H1 (cell line): ENCODE data around the gene ANO2. TPM values are rescaled to one million over a fixed set of nuclear protein-coding genes. Genes with fewer than 3 reads are reported as not detected.

Source experiments
- CTCF ChIA-PET: fragments of 300-600 bp; sonication (Branson Sonifier 250); formaldehyde crosslinking; loops from one replicate; lab custom pipeline; 2021; ENCODE audit not compliant: partially characterized antibody; lab: Charles Lee
- POLR2A ChIA-PET: fragments of 300-600 bp; sonication (Branson Sonifier 250); formaldehyde crosslinking; loops from one replicate; lab custom pipeline; 2021; ENCODE audit warnings: inconsistent platforms; ENCODE audit not compliant: partially characterized antibody; lab: Charles Lee
- DNase-seq, 2 experiments: peaks; one replicate each; pipeline versions ENCODE4 v3.0.0 to v3.0.0-alpha.2; 2010 to 2022; ENCODE audit warnings: low spot score in 2 of 2, low read depth in 1 of 2, mixed read lengths in 1 of 2
- FAIRE-seq: peaks from 2 replicates; lab custom pipeline; 2011; peaks lifted over from hg19 to GRCh38; lab: Jason Lieb, UNC
- H2AFZ ChIP-seq: 2 replicates; pipeline ENCODE4 v1.8.1; 2012; ENCODE audit warnings: low read length, inconsistent platforms
- H2AK5ac ChIP-seq: 2 replicates; pipeline ENCODE4 v1.6.1; 2013; ENCODE audit warnings: low read depth, low read length
- H2BK120ac ChIP-seq: replicated peaks from 2 replicates; pipeline ENCODE3; 2013; ENCODE audit warnings: low read depth, low read length, inconsistent platforms
- H2BK12ac ChIP-seq: 2 replicates; pipeline ENCODE4 v1.6.1; 2013; ENCODE audit warnings: low read depth, low read length
- H2BK15ac ChIP-seq: 2 replicates; pipeline ENCODE4 v1.6.1; 2013; ENCODE audit warnings: low read length
- H2BK20ac ChIP-seq: 2 replicates; pipeline ENCODE4 v1.6.1; 2013; ENCODE audit warnings: low read length
- H2BK5ac ChIP-seq: 2 replicates; pipeline ENCODE4 v1.6.1; 2013; ENCODE audit warnings: low read depth, low read length
- H3K14ac ChIP-seq: 2 replicates; pipeline ENCODE4 v1.6.1; 2013; ENCODE audit warnings: inconsistent platforms; ENCODE audit not compliant: insufficient read length
- H3K18ac ChIP-seq: 2 replicates; pipeline ENCODE4 v1.6.1; 2013; ENCODE audit warnings: low read length; ENCODE audit errors: extremely low read depth
- H3K23ac ChIP-seq: 2 replicates; pipeline ENCODE4 v1.6.1; 2013; ENCODE audit warnings: inconsistent platforms; ENCODE audit not compliant: insufficient read length
- H3K23me2 ChIP-seq: 2 replicates; pipeline ENCODE4 v1.6.1; 2013; ENCODE audit warnings: low read depth, low read length
- H3K27ac ChIP-seq: 2 replicates; pipeline ENCODE4 v1.6.1; 2011; ENCODE audit warnings: low read depth, low read length, inconsistent platforms
- H3K27me3 ChIP-seq, 4 experiments: replicated peaks in 1 of 4; 1 replicate in 1 of 4; 2 replicates in 3 of 4; pipeline versions ENCODE4 v1.6.1 to v1.8.1; 2011 to 2013; ENCODE audit warnings: low read length in 3 of 4, mild to moderate bottlenecking in 3 of 4, inconsistent platforms in 2 of 4, mixed read lengths in 2 of 4, moderate library complexity in 1 of 4; ENCODE audit not compliant: control insufficient read depth in 3 of 4, insufficient read depth in 3 of 4; ENCODE audit errors: extremely low read depth in 1 of 4
- H3K36me3 ChIP-seq, 4 experiments: 2 replicates each; pipeline versions ENCODE4 v1.6.1 to v1.8.1; 2011 to 2013; ENCODE audit warnings: mild to moderate bottlenecking in 4 of 4, low read length in 3 of 4, moderate library complexity in 2 of 4, control low read depth in 1 of 4, inconsistent platforms in 1 of 4; ENCODE audit not compliant: insufficient read depth in 4 of 4, control insufficient read depth in 2 of 4
- H3K4ac ChIP-seq: replicated peaks from 2 replicates; pipeline ENCODE3; 2013; ENCODE audit warnings: low read length, low read depth, mixed read lengths, inconsistent platforms; ENCODE audit not compliant: insufficient read length
- H3K4me1 ChIP-seq, 4 experiments: replicated peaks in 1 of 4; 1 replicate in 1 of 4; 2 replicates in 3 of 4; pipeline versions ENCODE4 v1.6.1 to v1.8.1; 2011 to 2013; ENCODE audit warnings: low read length in 3 of 4, inconsistent platforms in 2 of 4, mixed read lengths in 1 of 4; ENCODE audit not compliant: insufficient read depth in 4 of 4, control insufficient read depth in 3 of 4
- H3K4me2 ChIP-seq, 2 experiments: 2 replicates each; pipeline versions ENCODE4 v1.6.1 to v1.8.1; 2011 to 2013; ENCODE audit warnings: low read depth in 2 of 2, low read length in 2 of 2, control low read depth in 1 of 2, inconsistent platforms in 1 of 2, mild to moderate bottlenecking in 1 of 2; ENCODE audit not compliant: insufficient read depth in 1 of 2
- H3K4me3 ChIP-seq, 4 experiments: fragments of 200-600, 300-600 bp in 1 of 4; sonication (generic), shearing (Covaris generic), sonication (Bioruptor Twin) in 1 of 4; 2 replicates each; pipeline versions ENCODE4 v1.5.1 to v1.8.1; 2011 to 2016; ENCODE audit warnings: low read length in 4 of 4, low read depth in 3 of 4, control low read depth in 2 of 4, inconsistent platforms in 2 of 4, mild to moderate bottlenecking in 2 of 4, mixed read lengths in 1 of 4, moderate library complexity in 1 of 4; ENCODE audit not compliant: insufficient read depth in 2 of 4; ENCODE audit errors: extremely low read depth in 1 of 4
- H3K56ac ChIP-seq: replicated peaks from 2 replicates; pipeline ENCODE3; 2013; ENCODE audit warnings: low read depth, mild to moderate bottlenecking, mixed read lengths, low read length, inconsistent platforms; ENCODE audit not compliant: insufficient read length
- H3K79me1 ChIP-seq: 2 replicates; pipeline ENCODE4 v1.6.1; 2013; ENCODE audit warnings: low read depth, low read length, control low read depth
- H3K79me2 ChIP-seq, 2 experiments: 2 replicates each; pipeline versions ENCODE4 v1.6.1 to v1.8.1; 2012 to 2013; ENCODE audit warnings: low read length in 2 of 2, mild to moderate bottlenecking in 2 of 2, inconsistent platforms in 1 of 2; ENCODE audit not compliant: insufficient read depth in 2 of 2, control insufficient read depth in 1 of 2
- H3K9ac ChIP-seq, 4 experiments: replicated peaks in 1 of 4; 1 replicate in 1 of 4; 2 replicates in 3 of 4; pipeline versions ENCODE4 v1.6.1 to v1.8.1; 2011 to 2013; ENCODE audit warnings: low read depth in 3 of 4, low read length in 3 of 4, control low read depth in 2 of 4, mild to moderate bottlenecking in 2 of 4, moderate library complexity in 2 of 4, inconsistent platforms in 1 of 4; ENCODE audit errors: extremely low read depth in 1 of 4
- H3K9me3 ChIP-seq, 2 experiments: 2 replicates each; pipeline versions ENCODE4 v1.6.1 to v1.8.1; 2012 to 2013; ENCODE audit warnings: mild to moderate bottlenecking in 2 of 2, moderate library complexity in 2 of 2, control low read depth in 1 of 2, inconsistent platforms in 1 of 2, low read depth in 1 of 2, low read length in 1 of 2, mixed read lengths in 1 of 2; ENCODE audit not compliant: insufficient read depth in 2 of 2
- H4K20me1 ChIP-seq, 2 experiments: replicated peaks in 1 of 2; 2 replicates each; pipeline versions ENCODE3 to v1.8.1; 2011 to 2013; ENCODE audit warnings: inconsistent platforms in 2 of 2, low read length in 2 of 2, mild to moderate bottlenecking in 1 of 2; ENCODE audit not compliant: insufficient read depth in 2 of 2, control insufficient read depth in 1 of 2
- H4K5ac ChIP-seq: 2 replicates; pipeline ENCODE4 v1.6.1; 2013; ENCODE audit warnings: low read length, low read depth, mixed read lengths, inconsistent platforms; ENCODE audit not compliant: insufficient read length
- H4K8ac ChIP-seq: 2 replicates; pipeline ENCODE4 v1.8.0; 2013; ENCODE audit warnings: mild to moderate bottlenecking, moderate library complexity, low read length, inconsistent platforms; ENCODE audit not compliant: insufficient read depth; ENCODE audit errors: extremely low read depth
- H4K91ac ChIP-seq: replicated peaks from 2 replicates; pipeline ENCODE3; 2013; ENCODE audit warnings: low read length, mixed read lengths, inconsistent platforms; ENCODE audit not compliant: insufficient read length
- ASH2L ChIP-seq: fragments of 200-600, 300-600 bp; sonication (generic); IDR thresholded peaks from one replicate; pipeline ENCODE4 v1.7.1; 2017; ENCODE audit warnings: low read length
- CTBP2 ChIP-seq: IDR thresholded peaks from 2 replicates; pipeline ENCODE4 v1.7.0; 2011; ENCODE audit warnings: borderline replicate concordance, mild to moderate bottlenecking, moderate library complexity, mixed read lengths, low read length; ENCODE audit not compliant: insufficient read depth, insufficient read length
- CTCF ChIP-seq, 3 experiments: IDR thresholded peaks; 1 replicate in 2 of 3; 2 replicates in 1 of 3; pipeline versions ENCODE4 v1.5.1 to v1.6.1; 2011; ENCODE audit warnings: low read length in 3 of 3, mild to moderate bottlenecking in 3 of 3, inconsistent platforms in 2 of 3, low read depth in 1 of 3, moderate library complexity in 1 of 3; ENCODE audit not compliant: insufficient read depth in 1 of 3; ENCODE audit errors: control extremely low read depth in 1 of 3
- KDM1A ChIP-seq: fragments of 200-600, 300-600 bp; sonication (generic); IDR thresholded peaks from 2 replicates; pipeline ENCODE4 v1.7.1; 2016; ENCODE audit warnings: mild to moderate bottlenecking, low read length, borderline replicate concordance
- NANOG ChIP-seq: IDR thresholded peaks from 2 replicates; pipeline ENCODE4 v1.6.1; 2011; ENCODE audit warnings: low read length, low read depth, mild to moderate bottlenecking, inconsistent platforms; ENCODE audit not compliant: insufficient read depth, poor library complexity, severe bottlenecking
- PHF8 ChIP-seq: fragments of 200-600 bp; sonication (generic); conservative IDR thresholded peaks from 2 replicates; pipeline ENCODE4 v1.7.1; 2012; ENCODE audit warnings: low read depth, mild to moderate bottlenecking, inconsistent platforms, low read length, moderate library complexity
- SUZ12 ChIP-seq: fragments of 200-600 bp; sonication (generic); IDR thresholded peaks from 2 replicates; pipeline ENCODE4 v1.6.1; 2012; ENCODE audit warnings: mild to moderate bottlenecking, inconsistent platforms, low read length, moderate library complexity, mixed read lengths
- TCF12 ChIP-seq: IDR thresholded peaks from 2 replicates; pipeline ENCODE4 v1.6.1; 2011; ENCODE audit warnings: low read depth, mild to moderate bottlenecking, low read length
- WGBS, 2 experiments: shearing (Covaris generic) in 1 of 2; methylation state at CpG; one replicate each; pipeline versions ENCODE4 v1.1.6 to v1.1.7; 2013 to 2015; ENCODE audit warnings: low lambda C conversion rate in 2 of 2, mixed read lengths in 2 of 2, inconsistent platforms in 1 of 2, low coverage in 1 of 2, missing lambda C conversion rate in 1 of 2; ENCODE audit not compliant: insufficient replicate concordance in 2 of 2, insufficient coverage in 1 of 2, insufficient read length in 1 of 2; ENCODE audit errors: extremely low coverage in 1 of 2, missing lambda C conversion rate in 1 of 2; 5-methylcytosine and 5-hydroxymethylcytosine counted together
- polyA plus RNA-seq, 7 experiments: library from polyadenylated mRNA; depleted of rRNA in 3 of 7; stranded (reverse) in 5 of 7; unstranded in 2 of 7; fragments of >200 nt in 5 of 7; fragments of 200-250 nt in 2 of 7; gene quantifications; 1 replicate in 5 of 7; 2 replicates in 1 of 7; 4 replicates in 1 of 7; pipeline versions ENCODE4 v1.2.1 to v1.2.3, GENCODE V29; 2011 to 2013; ENCODE audit warnings: missing spikeins in 2 of 7, mixed read lengths in 2 of 7
- total RNA-seq: library from RNA; stranded (reverse); fragmentation: NEBNext Ultra II Directional; extraction: Animal tissue kit (Norgen Biotek cat#: 25700); gene quantifications from 2 replicates; pipeline ENCODE4 v1.2.1, GENCODE V29; 2021
- TF ChIP-seq, protein P1 (sequence below): IDR thresholded peaks from 2 replicates; pipeline ENCODE4 v1.6.1; 2012; ENCODE audit warnings: inconsistent platforms

The ANO2 gene
- total and polyA plus RNA-seq, 2 of the 8 experiments (the other 6 are each of a cell fraction or from before 2014, with no cell fraction given), result 1.9 to 5.5 TPM

GRCh38 chr12:5557906-5558305 lies 387.2 kb downstream of the ANO2 start:
- H3K4me2 ChIP-seq, result no peak overlapping the region; a peak in 1 of 4 replicates
- H4K20me1 ChIP-seq, result no peaks in the 10 kb centered on the region
- no peak overlapping the region for H3K14ac ChIP-seq
- no peak overlapping the region for H2BK20ac ChIP-seq
- H3K4me1 ChIP-seq, result peaks cover 0 to 3% (median 0%) of the 10 kb centered on the region in 4 experiments; a peak in 2 of 7 replicates
- no peaks in the 10 kb centered on the region for H3K23me2 ChIP-seq
- H4K5ac ChIP-seq, result no peak overlapping the region
- H2AK5ac ChIP-seq, result no peak overlapping the region
- no peak for FAIRE-seq
- H3K18ac ChIP-seq, result no peak overlapping the region
- no peak overlapping the region for H3K4ac ChIP-seq
- no peak overlapping the region for H3K4me3 ChIP-seq
- H4K8ac ChIP-seq, result no peak overlapping the region
- H3K79me1 ChIP-seq, result no peaks in the 10 kb centered on the region
- POLR2A ChIA-PET, result no interaction called here
- peak in 1 of 2 experiments; percentile 28 for DNase-seq
- WGBS, 2 experiments, result 63% methylated on average over 4 of the region's 4 CpGs; no CpG with 5 or more reads in 1 of the 2 experiments
- H3K27ac ChIP-seq, result no peak overlapping the region
- CTCF ChIA-PET, result interaction anchor here (0.5 to 3.5 kb wide), 4 partner anchors 9 to 332 kb away, joined by 3 to 33 read pairs (median 6); no protein-coding TSS in a partner anchor
- H3K9ac ChIP-seq, result no peak overlapping the region
- H3K36me3 ChIP-seq, result no peaks in the 10 kb centered on the region
- H2BK12ac ChIP-seq, result no peak overlapping the region
- no peak overlapping the region for H2BK120ac ChIP-seq
- no peak overlapping the region for H2BK5ac ChIP-seq
- H2BK15ac ChIP-seq, result no peak overlapping the region
- no peaks in the 10 kb centered on the region for H3K79me2 ChIP-seq
- no peak overlapping the region for H3K56ac ChIP-seq
- H3K27me3 ChIP-seq, result no peaks in the 10 kb centered on the region
- H4K91ac ChIP-seq, result no peak overlapping the region
- H2AFZ ChIP-seq, result no peak overlapping the region
- H3K23ac ChIP-seq, result no peak overlapping the region
- no peak for TF ChIP-seq TCF12
- TF ChIP-seq, protein P1, sequence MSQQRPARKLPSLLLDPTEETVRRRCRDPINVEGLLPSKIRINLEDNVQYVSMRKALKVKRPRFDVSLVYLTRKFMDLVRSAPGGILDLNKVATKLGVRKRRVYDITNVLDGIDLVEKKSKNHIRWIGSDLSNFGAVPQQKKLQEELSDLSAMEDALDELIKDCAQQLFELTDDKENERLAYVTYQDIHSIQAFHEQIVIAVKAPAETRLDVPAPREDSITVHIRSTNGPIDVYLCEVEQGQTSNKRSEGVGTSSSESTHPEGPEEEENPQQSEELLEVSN, result no peak
- TF ChIP-seq CTBP2, result no peak
- no peak for TF ChIP-seq NANOG
- no peak for TF ChIP-seq PHF8
- TF ChIP-seq SUZ12, result no peak
- no peak for TF ChIP-seq KDM1A
- no peak for TF ChIP-seq ASH2L
- TF ChIP-seq CTCF (IDR thresholded peaks at IDR 0.05; ENCODE audit: control extremely low read depth in 1 of 3, insufficient read depth in 1 of 3, low read depth in 1 of 3, low read length in 3 of 3), result no peak
- H3K9me3 ChIP-seq, result no peaks in the 10 kb centered on the region
